Measurements from ENCODE around the gene SUCLG2.

DNA sequence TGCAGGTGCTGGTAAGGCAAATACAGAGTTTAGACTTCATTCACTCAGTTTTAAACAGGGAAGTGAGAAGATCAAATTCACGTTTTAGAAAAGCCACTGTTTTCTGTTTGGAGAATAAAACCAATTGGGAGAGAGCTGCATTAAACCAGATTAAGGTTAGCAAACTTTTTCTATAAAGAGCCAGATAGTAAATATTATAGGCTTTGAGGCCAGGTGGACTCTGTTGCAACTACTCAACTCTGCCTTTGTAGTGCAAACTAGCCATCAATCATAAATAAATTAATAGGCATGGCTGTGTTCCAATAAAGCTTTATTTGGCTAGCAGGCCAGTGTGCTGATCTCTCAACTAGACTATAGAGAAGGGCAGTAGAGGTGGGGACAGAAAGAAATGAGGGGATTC, 33.5 kb downstream of the SUCLG2 start:
- TF ChIP-seq ZNF70 (CRISPR knock-in tag; IDR thresholded peaks at IDR 0.05), result no peak
- no peak for TF ChIP-seq ARNTL (CRISPR knock-in tag; IDR thresholded peaks at IDR 0.05; ENCODE audit: borderline replicate concordance, low read depth)
- TF ChIP-seq, protein P1, sequence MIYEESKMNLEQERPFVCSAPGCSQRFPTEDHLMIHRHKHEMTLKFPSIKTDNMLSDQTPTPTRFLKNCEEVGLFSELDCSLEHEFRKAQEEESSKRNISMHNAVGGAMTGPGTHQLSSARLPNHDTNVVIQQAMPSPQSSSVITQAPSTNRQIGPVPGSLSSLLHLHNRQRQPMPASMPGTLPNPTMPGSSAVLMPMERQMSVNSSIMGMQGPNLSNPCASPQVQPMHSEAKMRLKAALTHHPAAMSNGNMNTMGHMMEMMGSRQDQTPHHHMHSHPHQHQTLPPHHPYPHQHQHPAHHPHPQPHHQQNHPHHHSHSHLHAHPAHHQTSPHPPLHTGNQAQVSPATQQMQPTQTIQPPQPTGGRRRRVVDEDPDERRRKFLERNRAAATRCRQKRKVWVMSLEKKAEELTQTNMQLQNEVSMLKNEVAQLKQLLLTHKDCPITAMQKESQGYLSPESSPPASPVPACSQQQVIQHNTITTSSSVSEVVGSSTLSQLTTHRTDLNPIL (CRISPR knock-in tag; IDR thresholded peaks at IDR 0.05; ENCODE audit: low read depth), result no peak
- TF ChIP-seq BACH2 (CRISPR knock-in tag; IDR thresholded peaks at IDR 0.05; ENCODE audit: borderline replicate concordance), result no peak
- TF ChIP-seq ISL1 (CRISPR knock-in tag; IDR thresholded peaks at IDR 0.05), result no peak
- TF ChIP-seq ZNF565 (CRISPR knock-in tag; conservative IDR thresholded peaks at IDR 0.05; ENCODE audit: low read depth), result no peak
- TF ChIP-seq OSR1 (CRISPR knock-in tag; IDR thresholded peaks at IDR 0.05), result no peak
- no peak for TF ChIP-seq PPARA (CRISPR knock-in tag; IDR thresholded peaks at IDR 0.05; ENCODE audit: borderline replicate concordance)

Data from SK-N-SH treated with all-trans-retinoic acid at 6 μM for 48 hours (cell line).